ENCODE data around the gene ZNF211.

The ZNF211 gene

DNA sequence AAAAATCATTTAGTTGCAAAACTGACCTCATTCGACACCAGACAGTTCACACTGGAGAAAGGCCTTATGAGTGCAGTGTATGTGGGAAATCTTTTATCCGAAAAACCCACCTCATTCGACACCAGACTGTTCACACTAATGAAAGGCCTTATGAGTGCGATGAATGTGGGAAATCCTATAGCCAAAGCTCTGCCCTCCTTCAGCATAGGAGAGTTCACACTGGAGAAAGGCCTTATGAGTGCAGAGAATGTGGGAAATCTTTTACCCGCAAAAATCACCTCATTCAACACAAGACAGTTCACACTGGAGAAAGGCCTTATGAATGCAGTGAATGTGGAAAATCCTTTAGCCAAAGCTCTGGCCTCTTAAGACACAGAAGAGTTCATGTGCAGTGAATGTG is 26.0 kb upstream of the ZNF211 start:
- TF ChIP-seq CSRNP3 (CRISPR knock-in tag; IDR thresholded peaks at IDR 0.05) (no peak), BACH2 (CRISPR knock-in tag; IDR thresholded peaks at IDR 0.05; ENCODE audit: borderline replicate concordance) (no peak), SNAI2 (CRISPR knock-in tag; IDR thresholded peaks at IDR 0.05) (no peak), PATZ1 (CRISPR knock-in tag; IDR thresholded peaks at IDR 0.05; ENCODE audit: borderline replicate concordance) (no peak), ZFP3 (CRISPR knock-in tag; IDR thresholded peaks at IDR 0.05) (no peak), ARNTL (CRISPR knock-in tag; IDR thresholded peaks at IDR 0.05; ENCODE audit: borderline replicate concordance, low read depth) (no peak), ZNF565 (CRISPR knock-in tag; conservative IDR thresholded peaks at IDR 0.05; ENCODE audit: low read depth) (no peak), TSHZ2 (CRISPR knock-in tag; IDR thresholded peaks at IDR 0.05) (no peak), ISL1 (CRISPR knock-in tag; IDR thresholded peaks at IDR 0.05) (no peak), CREB5 (CRISPR knock-in tag; IDR thresholded peaks at IDR 0.05; ENCODE audit: low read depth) (no peak), TOX (CRISPR knock-in tag; IDR thresholded peaks at IDR 0.05; ENCODE audit: borderline replicate concordance) (no peak), PPARA (CRISPR knock-in tag; IDR thresholded peaks at IDR 0.05; ENCODE audit: borderline replicate concordance) (no peak), ZFP30 (CRISPR knock-in tag; IDR thresholded peaks at IDR 0.05) (no peak), ZC3H10 (CRISPR knock-in tag; IDR thresholded peaks at IDR 0.05) (no peak), GLIS3 (CRISPR knock-in tag; IDR thresholded peaks at IDR 0.05) (no peak), ZNF8 (CRISPR knock-in tag; IDR thresholded peaks at IDR 0.05) (no peak), CSDC2 (CRISPR knock-in tag; IDR thresholded peaks at IDR 0.05) (no peak), TCF4 (CRISPR knock-in tag; IDR thresholded peaks at IDR 0.05; ENCODE audit: borderline replicate concordance) (no peak)
- ATAC-seq = no peak

- ATAC-seq = no peak
- no peak for TF ChIP-seq ZC3H10 (CRISPR knock-in tag; IDR thresholded peaks at IDR 0.05)
- TF ChIP-seq SNAI2 (CRISPR knock-in tag; IDR thresholded peaks at IDR 0.05) = no peak
- no peak for TF ChIP-seq GLIS3 (CRISPR knock-in tag; IDR thresholded peaks at IDR 0.05)
- TF ChIP-seq, protein P1, sequence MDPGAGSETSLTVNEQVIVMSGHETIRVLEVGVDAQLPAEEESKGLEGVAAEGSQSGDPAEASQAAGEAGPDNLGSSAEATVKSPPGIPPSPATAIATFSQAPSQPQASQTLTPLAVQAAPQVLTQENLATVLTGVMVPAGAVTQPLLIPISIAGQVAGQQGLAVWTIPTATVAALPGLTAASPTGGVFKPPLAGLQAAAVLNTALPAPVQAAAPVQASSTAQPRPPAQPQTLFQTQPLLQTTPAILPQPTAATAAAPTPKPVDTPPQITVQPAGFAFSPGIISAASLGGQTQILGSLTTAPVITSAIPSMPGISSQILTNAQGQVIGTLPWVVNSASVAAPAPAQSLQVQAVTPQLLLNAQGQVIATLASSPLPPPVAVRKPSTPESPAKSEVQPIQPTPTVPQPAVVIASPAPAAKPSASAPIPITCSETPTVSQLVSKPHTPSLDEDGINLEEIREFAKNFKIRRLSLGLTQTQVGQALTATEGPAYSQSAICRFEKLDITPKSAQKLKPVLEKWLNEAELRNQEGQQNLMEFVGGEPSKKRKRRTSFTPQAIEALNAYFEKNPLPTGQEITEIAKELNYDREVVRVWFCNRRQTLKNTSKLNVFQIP (CRISPR knock-in tag; IDR thresholded peaks at IDR 0.05; ENCODE audit: borderline replicate concordance, low read depth) = no peak
- TF ChIP-seq CSDC2 (CRISPR knock-in tag; IDR thresholded peaks at IDR 0.05) = no peak
- TF ChIP-seq BACH2 (CRISPR knock-in tag; IDR thresholded peaks at IDR 0.05; ENCODE audit: borderline replicate concordance) = no peak
- no peak for TF ChIP-seq RARB (CRISPR knock-in tag; IDR thresholded peaks at IDR 0.05)
- TF ChIP-seq TCF4 (CRISPR knock-in tag; IDR thresholded peaks at IDR 0.05; ENCODE audit: borderline replicate concordance) = no peak
- TF ChIP-seq PPARA (CRISPR knock-in tag; IDR thresholded peaks at IDR 0.05; ENCODE audit: borderline replicate concordance) = no peak
- no peak for TF ChIP-seq OSR1 (CRISPR knock-in tag; IDR thresholded peaks at IDR 0.05)
- TF ChIP-seq CSRNP3 (CRISPR knock-in tag; IDR thresholded peaks at IDR 0.05) = no peak
- no peak for TF ChIP-seq ZNF565 (CRISPR knock-in tag; conservative IDR thresholded peaks at IDR 0.05; ENCODE audit: low read depth)
Observed at GRCh38 chr19:57611113-57611512, 21.9 kb upstream of the ZNF211 start.
